Measurements from ENCODE around the gene TEX101.

Gene TEX101

DNA sequence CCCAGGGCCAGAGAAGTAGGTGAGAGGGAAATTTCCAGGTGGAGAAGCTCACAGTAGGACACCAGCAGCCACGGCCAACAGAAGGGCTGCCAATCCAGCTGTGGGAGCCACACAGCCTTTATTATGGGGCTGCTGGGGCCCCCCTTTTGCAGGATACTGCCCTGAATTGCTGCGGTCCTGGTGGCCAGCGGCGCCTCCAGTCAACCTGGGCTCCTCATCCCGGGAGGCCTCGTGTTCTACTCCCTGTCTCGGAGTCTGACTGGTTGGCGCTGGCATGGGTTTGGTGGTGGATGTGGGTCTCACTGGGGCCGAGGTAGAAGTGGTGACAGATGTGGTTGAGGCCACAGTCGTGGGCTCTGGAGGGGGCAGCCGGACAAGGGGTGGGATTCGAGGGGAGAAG lies 46.6 kb downstream of the TEX101 start:
- H3K4me1 Mint-ChIP-seq, result peaks cover 24% of the 10 kb centered on the region
- no peaks in the 10 kb centered on the region for H3K9me3 Mint-ChIP-seq
- no peaks in the 10 kb centered on the region for H3K27me3 Mint-ChIP-seq
- H3K27ac Mint-ChIP-seq (ENCODE audit: low read depth), result peak overlapping the region; percentile 53
- H3K36me3 Mint-ChIP-seq (ENCODE audit: insufficient read depth), result peaks cover 6% of the 10 kb centered on the region
- DNase-seq (ENCODE audit: low spot score in 2 of 2) (no peak), ATAC-seq (replicated peaks; ENCODE audit: extremely low read depth, poor library complexity, severe bottlenecking) (no peak)
- H3K4me3 Mint-ChIP-seq, result no peak overlapping the region

DNA sequence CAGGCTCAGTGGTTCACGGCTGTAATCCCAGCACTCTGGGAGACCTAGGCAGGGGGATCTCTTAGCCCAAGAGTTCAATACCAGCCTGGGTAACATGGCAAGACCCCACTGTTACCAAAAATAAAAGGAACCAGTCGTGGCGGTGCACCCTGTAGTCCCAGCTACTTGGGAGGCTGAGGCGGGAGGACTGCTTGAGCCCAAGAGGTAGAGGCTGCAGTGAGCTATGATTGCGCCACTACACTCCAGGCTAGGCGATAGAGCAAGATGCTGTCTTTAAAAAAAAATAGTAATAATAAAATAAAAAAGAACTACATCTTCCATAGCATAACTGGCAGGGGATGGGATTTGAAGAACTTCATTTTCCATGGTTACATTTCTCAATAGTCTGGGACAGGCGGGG lies 47.7 kb downstream of the TEX101 start:
- Mint-ChIP-seq H3K4me3 (no peak overlapping the region), H3K9me3 (no peaks in the 10 kb centered on the region), H3K4me1 (peaks cover 28% of the 10 kb centered on the region), H3K36me3 (ENCODE audit: insufficient read depth) (peaks cover 6% of the 10 kb centered on the region), H3K27ac (ENCODE audit: low read depth) (no peak overlapping the region), H3K27me3 (no peaks in the 10 kb centered on the region)
- DNase-seq (ENCODE audit: low spot score in 2 of 2) (no peak), ATAC-seq (replicated peaks; ENCODE audit: extremely low read depth, poor library complexity, severe bottlenecking) (no peak)

DNA sequence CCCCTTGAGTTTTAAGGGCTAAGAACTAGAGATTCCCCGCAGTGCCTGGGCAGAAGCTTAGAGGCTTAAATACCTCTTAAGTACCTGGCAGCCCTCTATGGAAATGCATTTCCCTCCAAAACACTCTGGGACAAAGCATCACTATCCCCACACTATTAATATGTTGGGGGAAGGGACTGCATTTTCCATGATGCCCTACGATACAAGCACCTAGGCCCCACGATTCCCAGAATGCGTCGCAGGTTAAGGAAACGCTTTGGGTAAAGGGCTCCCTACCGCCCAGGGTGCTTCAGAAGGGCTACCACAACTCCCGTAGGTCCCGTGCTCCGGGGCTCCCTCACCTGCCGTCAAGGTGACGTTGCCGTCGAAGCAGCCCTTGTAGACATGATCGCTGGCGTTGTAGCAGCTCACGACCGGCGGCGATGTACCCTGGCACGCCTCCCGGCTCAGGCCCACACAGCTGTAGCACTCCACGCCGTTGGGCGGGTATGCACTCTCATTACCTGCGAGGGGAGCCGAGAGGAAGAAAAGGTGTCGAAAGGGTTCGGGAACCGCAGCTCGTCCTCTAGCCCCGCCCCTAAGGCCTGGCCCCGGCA lies 48.2 kb downstream of the TEX101 start:
- H3K4me3 Mint-ChIP-seq, result peak overlapping the region; percentile 89
- H3K27ac Mint-ChIP-seq (ENCODE audit: low read depth), result peak overlapping the region; percentile 86
- peaks cover 6% of the 10 kb centered on the region for H3K36me3 Mint-ChIP-seq (ENCODE audit: insufficient read depth)
- peaks cover 29% of the 10 kb centered on the region for H3K4me1 Mint-ChIP-seq
- no peak for ATAC-seq (replicated peaks; ENCODE audit: extremely low read depth, poor library complexity, severe bottlenecking)
- no peaks in the 10 kb centered on the region for H3K27me3 Mint-ChIP-seq
- DNase-seq (ENCODE audit: low spot score in 2 of 2), result no peak
- no peaks in the 10 kb centered on the region for H3K9me3 Mint-ChIP-seq

DNA sequence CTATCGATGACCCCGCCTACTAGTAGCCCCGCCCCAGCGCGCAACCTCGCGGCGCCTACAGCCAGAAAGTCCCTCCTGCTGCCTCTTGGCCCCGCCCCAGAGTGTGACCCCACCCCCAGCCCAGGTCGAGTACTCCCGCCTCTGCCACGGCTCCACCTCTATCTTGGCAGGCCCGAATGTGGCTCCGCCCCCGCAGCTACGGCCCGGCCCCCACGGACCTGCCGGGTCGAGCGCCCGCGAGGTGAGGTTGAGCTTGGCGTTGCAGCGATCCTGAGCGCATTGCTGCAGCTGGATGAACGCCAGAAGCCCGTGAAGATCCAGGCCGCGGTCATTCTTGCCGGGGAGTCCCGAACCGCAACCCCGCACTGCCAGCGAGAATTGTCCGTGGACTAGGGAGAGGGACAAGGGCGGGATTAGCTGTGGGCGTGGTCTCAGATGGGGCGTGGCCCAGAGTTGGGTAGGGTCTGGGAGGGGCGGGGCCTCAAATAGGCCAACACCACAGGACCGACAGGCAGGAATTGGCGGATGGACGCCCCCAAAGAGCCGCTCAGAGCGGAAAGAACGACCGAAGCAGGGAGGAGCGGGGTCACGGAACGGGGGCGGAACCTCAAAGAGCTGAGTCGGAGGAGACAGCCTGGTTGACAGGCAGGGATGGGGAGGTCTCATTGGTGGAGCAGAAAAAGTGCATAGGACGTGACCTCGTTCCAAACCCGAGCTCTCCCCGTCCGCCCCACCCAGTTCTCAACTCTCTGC lies 48.9 kb downstream of the TEX101 start:
- ATAC-seq (replicated peaks; ENCODE audit: extremely low read depth, poor library complexity, severe bottlenecking) (peak; percentile 80), DNase-seq (ENCODE audit: low spot score in 2 of 2) (peak; percentile 97)
- no peaks in the 10 kb centered on the region for H3K27me3 Mint-ChIP-seq
- H3K4me3 Mint-ChIP-seq, result peak overlapping the region; percentile 89
- peaks cover 6% of the 10 kb centered on the region for H3K36me3 Mint-ChIP-seq (ENCODE audit: insufficient read depth)
- peak overlapping the region; percentile 86 for H3K27ac Mint-ChIP-seq (ENCODE audit: low read depth)
- peaks cover 36% of the 10 kb centered on the region for H3K4me1 Mint-ChIP-seq
- no peaks in the 10 kb centered on the region for H3K9me3 Mint-ChIP-seq

- H3K36me3 Mint-ChIP-seq (ENCODE audit: insufficient read depth), result peaks cover 6% of the 10 kb centered on the region
Measured at GRCh38 chr19:43464134-43464775, 49.6 kb downstream of the TEX101 start.

GRCh38 chr19:43465468-43466120 lies 50.9 kb downstream of the TEX101 start, which contains the start of gene LYPD3:
TSS of gene LYPD3 (minus strand) at chr19:43465608. CDS start at chr19:43465571, 37 bp downstream.
- ATAC-seq (replicated peaks; ENCODE audit: extremely low read depth, poor library complexity, severe bottlenecking), result no peak
- no peaks in the 10 kb centered on the region for H3K9me3 Mint-ChIP-seq
- peaks cover 8% of the 10 kb centered on the region for H3K36me3 Mint-ChIP-seq (ENCODE audit: insufficient read depth)
- H3K27me3 Mint-ChIP-seq, result no peaks in the 10 kb centered on the region
- peak within 1 kb of the TSS; percentile 86 for H3K27ac Mint-ChIP-seq (ENCODE audit: low read depth)
- no peak for DNase-seq (ENCODE audit: low spot score in 2 of 2)
- H3K4me1 Mint-ChIP-seq, result peaks cover 43% of the 10 kb centered on the region
- peak within 1 kb of the TSS; percentile 89 for H3K4me3 Mint-ChIP-seq

More at GRCh38 chr19:43464134-43464775, 49.6 kb downstream of the TEX101 start:
- no peaks in the 10 kb centered on the region for H3K27me3 Mint-ChIP-seq
- DNase-seq (ENCODE audit: low spot score in 2 of 2), result no peak
- no peaks in the 10 kb centered on the region for H3K9me3 Mint-ChIP-seq
- H3K27ac Mint-ChIP-seq (ENCODE audit: low read depth), result peak overlapping the region; percentile 86
- peak overlapping the region; percentile 89 for H3K4me3 Mint-ChIP-seq
- ATAC-seq (replicated peaks; ENCODE audit: extremely low read depth, poor library complexity, severe bottlenecking), result no peak
- peaks cover 41% of the 10 kb centered on the region for H3K4me1 Mint-ChIP-seq

DNA sequence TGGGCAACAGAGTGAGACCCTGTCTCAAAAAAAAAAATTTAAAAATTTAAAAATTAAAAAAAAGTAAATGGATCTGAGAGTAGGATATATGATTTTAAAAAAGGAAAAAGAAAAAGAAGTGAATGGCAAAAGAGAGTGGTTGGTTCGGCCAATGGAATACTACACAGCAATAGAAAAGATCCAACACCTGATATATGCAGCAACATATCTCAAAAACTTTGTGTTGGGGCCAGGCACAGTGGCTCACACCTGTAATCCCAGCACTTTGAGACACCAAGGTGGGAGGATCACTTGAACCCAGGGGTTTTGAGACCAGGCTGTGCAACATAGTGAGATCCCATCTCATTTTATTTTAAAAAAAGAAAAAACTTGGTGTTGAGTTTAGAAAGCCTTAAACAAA lies 52.1 kb downstream of the TEX101 start:
- Mint-ChIP-seq H3K27ac (ENCODE audit: low read depth) (peak overlapping the region; percentile 20), H3K4me3 (no peak overlapping the region), H3K9me3 (no peaks in the 10 kb centered on the region), H3K4me1 (peaks cover 33% of the 10 kb centered on the region), H3K27me3 (no peaks in the 10 kb centered on the region), H3K36me3 (ENCODE audit: insufficient read depth) (peaks cover 8% of the 10 kb centered on the region)
- no peak for ATAC-seq (replicated peaks; ENCODE audit: extremely low read depth, poor library complexity, severe bottlenecking)
- DNase-seq (ENCODE audit: low spot score in 2 of 2), result no peak

- DNase-seq (ENCODE audit: low spot score in 2 of 2), result no peak
- H3K27ac Mint-ChIP-seq (ENCODE audit: low read depth), result peak overlapping the region; percentile 20
- ATAC-seq (replicated peaks; ENCODE audit: extremely low read depth, poor library complexity, severe bottlenecking), result no peak
- no peaks in the 10 kb centered on the region for H3K27me3 Mint-ChIP-seq
- peaks cover 33% of the 10 kb centered on the region for H3K4me1 Mint-ChIP-seq
- no peak overlapping the region for H3K4me3 Mint-ChIP-seq
- H3K36me3 Mint-ChIP-seq (ENCODE audit: insufficient read depth), result peaks cover 6% of the 10 kb centered on the region
- H3K9me3 Mint-ChIP-seq, result no peaks in the 10 kb centered on the region
Measured at GRCh38 chr19:43467276-43467675, 52.6 kb downstream of the TEX101 start.

DNA sequence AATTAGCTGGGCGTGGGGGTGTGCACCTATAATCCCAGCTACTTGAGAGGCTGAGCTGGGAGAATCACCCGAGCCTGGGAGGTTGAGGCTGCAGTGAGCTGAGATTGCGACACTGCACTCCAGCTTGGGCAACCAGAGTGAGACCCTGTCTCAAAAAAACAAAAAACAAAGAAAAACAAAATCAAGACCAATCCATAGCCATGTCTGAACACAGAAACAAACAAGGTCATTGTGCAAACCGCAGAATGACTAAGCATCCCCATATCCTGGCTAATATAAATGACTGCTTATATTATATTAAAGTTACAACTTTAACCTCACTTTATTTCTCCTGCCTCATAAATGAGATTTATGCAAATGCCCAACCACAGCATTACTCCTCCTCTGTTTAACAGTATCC lies 53.0 kb downstream of the TEX101 start:
- H3K4me1 Mint-ChIP-seq, result peaks cover 33% of the 10 kb centered on the region
- H3K9me3 Mint-ChIP-seq, result no peaks in the 10 kb centered on the region
- no peaks in the 10 kb centered on the region for H3K27me3 Mint-ChIP-seq
- H3K27ac Mint-ChIP-seq (ENCODE audit: low read depth), result peak overlapping the region; percentile 38
- H3K4me3 Mint-ChIP-seq, result no peak overlapping the region
- peaks cover 6% of the 10 kb centered on the region for H3K36me3 Mint-ChIP-seq (ENCODE audit: insufficient read depth)
- DNase-seq (ENCODE audit: low spot score in 2 of 2) (no peak), ATAC-seq (replicated peaks; ENCODE audit: extremely low read depth, poor library complexity, severe bottlenecking) (no peak)

Data from central memory CD8-positive, alpha-beta T cell (primary cell).